NCI-H1417 (cell line): ENCODE results near the gene RIPOR1.
A peak's percentile ranks its signal among the peaks of the same experiment; 100 is the strongest.
"Not testable (repeated sequence)": the region's sequence is repeated elsewhere in the genome, so short reads cannot be mapped to it uniquely, and the experiment has no call there.

Experiments
- DNase-seq, 3 experiments: peaks; one replicate each; lab custom pipeline; 2025; lab: John Stamatoyannopoulos, UW

Gene RIPOR1

DNA sequence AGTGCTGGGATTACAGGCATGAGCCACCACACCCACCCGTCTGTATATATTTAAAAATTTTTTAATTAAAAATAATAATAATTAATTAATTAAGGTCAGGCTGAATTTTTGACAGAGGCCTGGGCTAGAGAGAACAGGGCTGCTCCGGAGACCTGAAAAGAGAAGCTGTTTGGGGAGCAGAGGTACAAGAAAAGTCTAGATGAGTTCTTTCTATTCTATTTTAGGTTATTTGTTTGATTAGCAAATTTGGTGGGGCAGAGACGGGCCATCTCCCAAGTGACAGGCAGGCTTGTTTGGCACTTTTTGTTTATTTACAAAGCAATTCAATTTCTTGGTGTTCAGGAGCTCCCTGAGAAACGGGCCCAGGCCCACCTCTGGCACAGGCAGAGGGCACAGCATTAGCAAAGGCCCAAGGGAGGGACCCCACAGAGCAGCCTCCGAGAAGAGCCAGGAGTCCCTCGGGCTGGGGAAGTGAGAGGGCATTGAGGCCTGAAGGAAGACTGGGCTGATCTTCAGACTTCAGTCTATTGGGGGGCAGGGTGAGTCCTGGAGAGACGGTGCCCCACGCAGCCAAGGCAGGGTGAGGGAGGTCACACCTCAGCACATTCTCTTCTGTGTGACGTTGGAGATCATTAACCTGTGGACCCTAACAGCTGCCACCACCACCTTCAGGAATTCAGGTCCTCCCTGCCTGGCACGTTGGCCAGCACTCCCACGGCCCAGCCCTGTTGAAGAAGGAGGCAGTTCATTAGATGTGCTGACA, 10.8 kb upstream of the RIPOR1 start:
- DNase-seq, result no peak

DNA sequence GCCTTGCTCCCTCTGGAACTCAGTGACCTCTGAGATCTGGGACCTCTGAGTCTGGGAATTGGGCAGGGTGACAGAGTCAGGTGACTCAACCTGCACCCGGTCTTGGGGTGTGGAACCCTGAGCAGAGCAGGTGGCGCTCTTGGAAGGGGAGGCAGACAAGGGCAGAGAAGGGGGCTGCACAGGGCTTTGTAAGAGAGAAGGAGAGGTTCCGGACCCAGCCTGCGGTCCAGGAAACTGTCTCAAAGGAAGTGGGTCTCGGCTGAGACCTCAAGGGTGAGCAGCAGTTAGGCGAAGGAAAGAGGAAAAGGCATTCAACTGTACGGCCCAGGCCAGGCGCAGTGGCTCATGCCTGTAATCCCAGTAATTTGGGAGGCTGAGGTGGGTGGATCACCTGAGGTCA, 10.0 kb upstream of the RIPOR1 start:
- DNase-seq, result no peak

DNA sequence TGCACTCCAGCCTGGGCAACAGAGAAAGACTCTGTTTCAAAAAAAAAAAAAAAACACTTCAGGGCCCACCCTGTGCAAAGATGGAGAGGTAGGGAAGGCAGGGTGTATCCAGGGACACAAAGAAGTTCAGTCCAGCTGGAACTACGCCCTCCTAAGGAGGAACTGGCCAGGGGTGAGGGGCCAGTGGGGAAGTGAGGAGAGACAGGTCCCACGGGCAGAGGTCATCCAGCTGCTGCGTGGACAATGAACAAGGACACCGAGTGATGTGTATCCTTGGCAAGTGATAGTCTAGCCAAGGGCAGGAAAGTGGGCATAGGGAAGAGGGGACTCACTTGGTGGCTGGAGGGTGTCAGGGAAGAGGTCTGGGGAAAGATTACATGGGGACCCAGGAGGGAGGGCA, 9.4 kb upstream of the RIPOR1 start:
- no peak for DNase-seq

DNA sequence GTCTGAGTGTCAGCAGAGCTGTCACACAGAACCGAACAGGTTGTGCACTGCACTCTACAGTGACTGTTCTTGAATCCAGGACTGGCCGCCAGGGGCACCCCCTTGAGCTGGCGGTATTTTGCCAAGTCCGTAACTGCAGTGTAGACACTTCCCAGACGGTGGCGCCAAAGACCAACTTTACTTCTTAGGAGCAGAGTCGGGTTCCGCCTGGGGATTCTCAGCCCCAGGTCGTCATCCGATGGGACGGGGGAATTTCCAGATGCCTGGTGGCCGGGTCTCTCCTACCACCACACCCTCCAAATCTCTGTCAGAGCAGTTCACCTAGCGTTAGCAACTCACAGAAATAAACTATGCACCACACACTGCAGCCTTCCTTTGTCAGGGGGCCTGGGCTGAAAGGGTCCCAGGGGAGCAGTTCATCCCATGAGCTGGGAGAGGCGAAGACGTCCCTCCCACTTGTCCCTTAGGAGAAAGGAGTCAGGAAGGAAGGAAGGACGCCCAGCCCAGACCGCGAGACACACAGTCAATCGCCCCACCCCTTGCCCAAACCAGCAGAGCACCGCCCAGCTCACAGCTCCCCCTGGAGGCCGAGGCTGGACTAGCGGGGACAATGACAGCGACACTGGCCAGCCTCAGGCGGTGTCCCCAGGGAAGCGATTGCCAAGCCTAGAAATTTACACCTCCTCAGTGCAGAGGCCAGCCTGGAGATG, 7.4 kb upstream of the RIPOR1 start:
- peak; percentile 89 to 96 (median 94) for DNase-seq

DNA sequence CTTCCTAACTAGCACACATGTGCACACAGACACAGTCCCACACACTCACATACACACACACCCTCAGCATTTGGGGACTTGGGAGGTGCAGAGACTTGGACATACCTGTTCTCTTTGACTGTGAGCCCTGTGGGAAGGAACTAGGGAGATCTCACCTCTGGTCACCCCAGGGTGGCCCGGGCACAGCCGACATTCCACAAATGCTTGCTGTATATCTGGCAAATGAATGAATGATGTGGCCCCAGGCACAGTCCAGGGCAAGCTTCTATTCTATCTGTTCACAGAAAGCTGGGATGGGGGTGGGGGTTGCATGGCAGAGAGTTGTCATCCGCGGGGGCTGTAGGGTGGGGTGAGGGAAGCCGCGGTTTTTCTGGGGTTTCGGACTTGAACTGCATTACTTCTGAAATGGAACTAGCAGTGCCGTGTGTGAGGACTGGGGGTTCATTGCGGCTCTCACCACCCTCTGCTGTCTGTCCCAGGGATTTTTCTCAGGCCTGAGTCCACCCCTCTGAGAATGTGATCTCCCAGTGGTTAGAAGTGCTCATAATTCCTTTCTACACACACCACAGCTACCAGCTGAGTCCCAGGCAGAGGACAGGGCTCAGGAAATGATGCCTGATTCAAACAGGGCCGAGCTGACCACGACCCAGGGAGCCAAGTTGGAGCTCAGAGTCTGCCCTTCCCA, 3.3 kb upstream of the RIPOR1 start:
- no peak for DNase-seq

DNA sequence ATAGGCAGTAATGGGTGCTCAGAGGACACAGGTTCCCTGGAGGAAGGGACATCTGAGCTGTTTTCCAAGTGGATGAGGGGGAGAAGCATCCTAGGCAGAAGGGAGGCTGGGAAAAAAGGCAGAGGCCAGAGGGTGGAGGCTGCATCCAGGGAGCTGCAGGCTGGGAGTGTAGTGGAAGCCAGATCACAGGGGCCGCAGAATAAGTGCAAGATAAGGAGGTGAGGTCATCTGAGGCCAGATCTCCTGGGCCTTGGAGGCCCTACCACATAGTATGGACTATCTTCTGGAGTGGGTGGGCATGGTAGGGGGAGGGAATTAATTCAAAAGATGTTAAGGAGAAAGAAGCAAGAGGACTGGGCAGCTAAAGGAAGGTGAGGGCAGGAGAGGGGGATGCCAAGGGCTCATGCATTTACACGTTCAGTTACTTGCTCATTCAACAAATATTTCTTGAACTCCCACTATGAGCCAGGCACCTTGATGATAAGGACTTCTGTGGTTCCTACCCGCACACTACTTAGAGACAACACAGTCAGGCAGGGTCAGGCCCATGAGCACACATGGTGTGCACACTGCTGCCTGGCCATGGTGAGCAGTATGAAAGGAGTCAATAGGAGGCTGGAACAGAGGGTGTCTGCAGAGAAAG, 2.4 kb upstream of the RIPOR1 start:
- no peak for DNase-seq

DNA sequence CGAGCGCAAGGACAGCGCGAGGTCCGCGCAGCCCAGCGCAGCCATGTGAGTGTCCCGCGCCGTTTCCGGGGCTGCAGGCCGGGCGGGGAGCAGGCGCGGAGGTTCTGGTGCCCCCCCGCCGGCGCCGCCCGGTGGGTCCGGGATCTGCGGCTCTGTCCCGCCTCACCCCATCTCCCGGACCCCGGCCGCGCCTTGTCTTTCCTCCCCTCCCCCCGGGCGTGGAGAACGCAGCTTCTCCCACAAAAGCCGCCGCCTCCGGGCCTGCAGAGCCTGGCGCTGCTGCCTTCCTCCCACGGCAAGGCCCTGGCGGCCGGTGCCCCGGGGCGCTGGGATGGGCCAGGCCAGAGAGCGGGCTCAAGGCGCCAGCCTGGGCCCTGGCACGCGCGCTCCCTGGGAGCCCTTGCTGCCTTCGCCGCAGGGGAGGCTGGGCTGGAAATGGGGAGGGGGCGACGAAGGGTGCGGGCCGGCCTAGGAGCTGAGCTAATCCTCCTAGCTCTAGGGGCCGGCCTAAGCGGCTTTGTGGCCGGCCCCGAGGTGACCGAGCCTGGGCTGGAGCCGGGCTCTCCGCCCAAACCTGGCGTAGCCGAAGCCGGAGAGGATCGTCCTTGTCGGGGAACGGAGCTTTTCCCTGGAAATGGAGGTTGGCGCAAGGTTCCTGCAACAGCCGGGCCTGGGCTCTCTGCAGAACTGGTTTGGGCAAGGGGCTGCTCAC, 397 bp downstream of the RIPOR1 start:
- DNase-seq, result peak in 2 of 3 experiments; percentile 72 to 80

DNA sequence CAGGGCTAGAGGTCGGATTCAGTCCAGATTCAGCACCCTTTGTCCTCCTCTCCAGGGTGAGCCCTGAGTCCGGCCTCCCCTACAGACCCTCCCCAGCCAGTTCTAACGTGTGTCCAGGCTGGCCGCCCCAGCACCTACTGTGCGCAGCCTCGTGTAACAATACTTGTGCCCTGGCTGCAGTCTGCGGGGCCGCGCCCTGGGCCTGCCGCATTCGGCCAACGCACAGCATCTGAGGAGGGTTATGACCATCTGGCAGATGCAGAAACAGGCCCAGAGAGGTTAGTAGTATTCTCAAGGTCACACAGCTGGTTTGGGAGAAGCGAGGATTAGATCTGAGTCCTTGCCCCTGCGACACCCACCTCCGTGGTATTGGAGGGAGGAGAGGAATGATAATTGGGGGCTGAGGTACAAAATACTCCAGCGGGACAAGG, 968 bp downstream of the RIPOR1 start:
- no peak for DNase-seq

DNA sequence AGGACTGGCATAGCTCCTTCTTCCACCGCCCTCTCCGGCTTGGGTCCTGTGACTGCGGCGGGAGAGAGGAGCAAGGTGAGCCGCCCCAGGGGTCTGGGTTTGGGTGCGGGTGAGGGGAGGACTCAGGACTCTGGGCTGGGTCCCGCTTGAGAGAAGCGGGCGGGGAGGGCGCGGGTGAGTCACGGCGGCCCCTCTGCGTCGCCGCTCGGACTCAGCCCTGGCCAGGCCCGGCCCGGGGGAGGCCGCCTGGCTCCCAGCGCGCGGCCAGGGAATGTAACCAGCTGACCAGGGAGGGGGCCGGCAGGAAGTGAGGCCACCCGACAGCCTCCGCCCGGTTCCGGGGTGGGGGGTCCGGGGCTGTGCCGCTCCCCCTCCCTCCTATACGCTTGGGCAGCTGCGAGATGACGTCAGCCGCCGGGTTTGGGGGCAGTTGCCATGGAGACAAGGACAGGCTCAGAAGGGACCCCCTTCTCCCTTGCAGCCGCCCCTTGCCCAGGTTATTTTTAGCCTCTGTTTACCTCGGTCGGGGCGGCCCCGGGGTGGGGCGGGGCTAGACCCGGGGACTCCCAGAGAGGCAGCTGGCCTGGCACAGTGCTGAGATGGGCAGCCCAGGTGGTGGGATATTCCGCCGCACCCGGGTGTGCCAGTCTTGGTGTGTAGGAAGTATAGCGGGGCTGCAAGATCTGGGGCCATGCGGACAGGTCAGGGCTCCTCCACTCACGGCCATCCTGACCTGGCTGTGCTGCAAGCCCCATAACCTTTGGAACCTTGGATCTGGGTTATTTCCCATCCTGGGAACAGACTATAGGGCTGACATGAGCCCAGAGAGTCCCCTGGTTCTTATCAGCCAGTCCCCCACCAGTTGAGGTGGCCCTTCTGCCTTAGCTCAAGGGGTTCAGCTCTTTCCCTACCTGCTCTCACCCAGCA, 1.6 kb downstream of the RIPOR1 start:
- DNase-seq, result peak in 2 of 3 experiments; percentile 60

DNA sequence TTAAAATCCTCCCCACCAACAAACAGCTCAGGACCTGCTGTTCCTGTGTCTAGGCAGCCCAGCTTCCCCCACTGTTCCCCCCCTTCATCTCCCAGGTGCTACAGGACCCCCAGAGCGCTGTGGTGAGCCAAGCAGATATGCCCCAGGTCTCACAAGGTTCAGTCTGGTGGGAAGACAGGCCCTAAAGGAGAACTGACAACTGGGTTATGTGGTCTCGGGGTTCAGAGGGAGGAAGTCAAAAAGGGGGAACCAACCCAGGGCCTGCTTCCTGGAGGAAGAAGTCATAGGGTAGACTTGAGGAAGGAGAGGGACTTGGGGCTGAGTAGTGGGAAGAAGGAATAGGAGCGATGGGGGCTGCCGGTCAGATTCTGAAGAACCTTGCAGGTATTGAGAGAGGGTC, 2.6 kb downstream of the RIPOR1 start:
- DNase-seq, result no peak

DNA sequence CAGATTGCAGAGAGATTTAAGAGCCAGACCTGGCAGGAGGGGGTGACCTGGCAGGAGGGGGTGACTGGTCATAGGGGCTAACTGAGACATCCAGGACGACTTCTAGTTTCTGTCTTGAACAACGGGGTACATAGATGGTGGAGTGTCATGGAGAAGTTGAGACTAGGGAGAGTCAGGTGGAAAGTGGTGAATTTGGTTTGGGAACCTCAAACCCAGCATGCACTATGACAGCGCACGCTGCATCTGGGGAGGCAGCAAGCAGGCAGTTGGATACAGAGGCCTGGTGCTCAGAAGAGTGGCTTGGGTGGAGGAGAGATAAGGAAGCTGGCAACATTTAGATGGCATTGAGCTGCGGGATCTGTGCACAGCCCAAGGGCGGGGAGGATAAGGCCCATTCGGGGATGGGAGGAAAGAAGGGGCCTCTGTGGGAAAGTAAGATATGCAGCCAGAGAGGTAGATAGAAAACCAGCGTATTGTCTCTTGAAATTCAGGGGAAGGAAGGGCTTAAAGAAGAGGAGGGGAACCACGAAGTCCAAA, 4.5 kb downstream of the RIPOR1 start:
- DNase-seq, result no peak

DNA sequence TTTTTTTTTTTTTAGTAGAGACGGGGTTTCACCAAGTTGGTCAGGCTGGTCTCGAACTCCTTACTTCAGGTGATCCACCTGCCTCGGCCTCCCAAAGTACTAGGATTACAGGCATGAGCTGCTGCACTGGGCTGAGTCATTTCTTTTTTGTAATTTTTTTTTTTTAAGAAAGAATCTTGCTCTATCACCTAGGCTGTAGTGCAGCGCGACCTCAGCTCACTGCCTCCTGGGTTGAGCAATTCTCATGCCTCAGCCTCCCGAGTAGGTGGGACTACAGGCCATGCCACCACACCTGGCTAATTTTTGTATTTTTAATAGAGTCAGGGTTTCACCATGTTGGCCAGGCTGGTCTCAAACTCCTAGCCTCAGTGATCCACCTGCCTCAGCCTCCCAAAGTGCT, 5.4 kb downstream of the RIPOR1 start:
- DNase-seq, result not testable (repeated sequence)

DNA sequence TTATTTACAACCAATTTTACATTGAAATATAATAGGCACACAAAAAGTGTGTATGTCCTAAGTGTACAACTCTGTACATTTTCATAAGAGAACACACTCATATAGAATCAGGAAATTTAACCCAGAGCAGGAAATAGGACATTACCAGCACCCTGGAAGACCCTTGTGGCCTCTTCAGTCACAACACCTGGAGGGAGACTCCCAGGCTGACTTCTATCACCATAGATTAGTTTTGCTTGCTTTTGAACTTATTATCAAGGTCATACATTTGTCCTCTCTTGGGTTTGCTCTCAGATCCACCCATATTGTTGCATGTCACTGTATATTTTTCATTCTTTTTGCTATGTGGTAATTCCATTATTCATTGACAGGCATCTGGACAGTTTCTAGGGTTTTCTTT, 5.8 kb downstream of the RIPOR1 start:
- no peak for DNase-seq

DNA sequence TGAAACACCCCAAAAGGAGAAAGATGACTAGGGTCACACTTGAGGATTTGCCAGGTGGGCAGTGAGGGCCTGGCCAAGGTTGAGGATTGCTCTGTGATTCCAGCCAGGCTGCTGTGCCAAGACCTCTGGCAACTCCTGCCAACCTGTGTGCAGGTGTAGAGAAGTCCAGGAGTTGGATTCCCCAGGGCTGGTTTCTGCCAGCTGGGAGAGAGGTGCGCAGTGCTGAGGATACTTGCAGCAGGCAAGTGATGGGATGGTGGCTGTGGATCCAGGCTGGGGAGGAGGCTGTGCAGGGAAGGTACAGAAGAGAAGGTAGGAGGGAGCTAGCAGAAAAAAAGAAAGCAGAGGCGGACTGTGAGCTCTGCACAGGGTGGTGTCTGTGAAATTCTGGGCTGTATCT, 6.6 kb downstream of the RIPOR1 start:
- no peak for DNase-seq

DNA sequence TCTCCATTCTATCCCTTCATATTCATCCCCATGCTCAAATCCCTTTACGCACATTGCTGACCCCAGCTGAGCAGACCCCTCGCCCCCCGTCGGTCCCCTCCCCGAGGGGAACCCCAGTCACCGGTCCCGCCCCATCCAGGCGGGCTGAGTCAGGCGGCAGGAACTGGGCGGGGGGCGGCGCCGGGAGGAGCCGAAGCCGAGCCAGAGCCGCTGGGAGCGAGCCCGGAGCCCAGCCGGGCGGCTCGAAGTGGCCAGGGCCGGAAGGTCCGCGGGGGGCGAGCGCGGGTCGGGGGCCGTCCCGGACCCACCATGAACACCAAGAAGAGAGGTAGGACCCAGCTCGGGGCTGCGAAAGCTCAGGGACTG, 8.6 kb downstream of the RIPOR1 start:
- DNase-seq, result no peak

DNA sequence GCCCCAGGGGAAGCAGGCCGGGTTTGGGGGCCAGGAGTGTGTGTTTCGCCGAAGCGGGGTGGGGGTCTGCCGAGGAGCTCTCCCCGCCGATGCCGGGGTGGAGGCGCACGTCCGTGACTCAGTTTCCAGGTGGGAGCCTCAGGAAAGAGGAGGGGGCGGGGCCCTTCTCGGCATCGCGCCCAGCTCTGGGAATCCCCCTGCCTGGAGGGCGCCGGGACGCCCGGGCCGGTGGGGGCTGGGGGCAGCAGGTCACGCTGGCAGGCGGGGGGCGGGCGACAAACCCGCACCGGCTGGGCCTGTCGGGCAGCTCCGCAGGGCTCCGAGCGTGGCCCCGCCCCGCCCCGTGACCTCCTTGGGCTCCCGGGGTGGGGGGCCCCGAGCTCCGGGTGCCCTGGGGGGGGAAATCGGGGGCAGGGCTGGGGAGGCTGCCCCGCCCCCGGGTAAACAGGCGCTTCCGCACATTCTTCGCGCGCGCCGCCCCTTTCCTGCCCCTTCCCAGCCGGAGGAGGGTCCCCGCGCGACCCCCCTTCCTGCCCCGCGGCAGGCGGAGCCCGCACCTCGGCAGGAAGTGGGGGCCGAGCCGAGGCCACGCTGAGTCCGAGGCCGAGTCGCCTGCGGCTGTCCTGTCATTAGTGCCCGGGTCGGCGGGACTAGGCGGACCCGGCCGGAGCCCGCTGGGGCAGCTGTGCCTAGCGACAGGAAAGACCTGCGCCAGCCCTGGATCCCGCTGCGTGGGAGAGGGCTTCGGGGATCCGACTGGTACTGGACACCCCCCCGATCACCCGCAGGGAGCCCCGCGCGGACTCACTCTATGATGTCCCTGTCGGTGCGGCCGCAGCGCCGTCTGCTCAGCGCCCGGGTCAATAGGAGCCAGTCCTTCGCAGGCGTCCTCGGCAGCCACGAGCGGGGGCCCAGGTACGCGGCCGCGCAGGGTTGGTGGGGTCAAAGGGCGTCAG, 9.3 kb downstream of the RIPOR1 start:
- DNase-seq, result peak in 2 of 3 experiments; percentile 43 to 51

DNA sequence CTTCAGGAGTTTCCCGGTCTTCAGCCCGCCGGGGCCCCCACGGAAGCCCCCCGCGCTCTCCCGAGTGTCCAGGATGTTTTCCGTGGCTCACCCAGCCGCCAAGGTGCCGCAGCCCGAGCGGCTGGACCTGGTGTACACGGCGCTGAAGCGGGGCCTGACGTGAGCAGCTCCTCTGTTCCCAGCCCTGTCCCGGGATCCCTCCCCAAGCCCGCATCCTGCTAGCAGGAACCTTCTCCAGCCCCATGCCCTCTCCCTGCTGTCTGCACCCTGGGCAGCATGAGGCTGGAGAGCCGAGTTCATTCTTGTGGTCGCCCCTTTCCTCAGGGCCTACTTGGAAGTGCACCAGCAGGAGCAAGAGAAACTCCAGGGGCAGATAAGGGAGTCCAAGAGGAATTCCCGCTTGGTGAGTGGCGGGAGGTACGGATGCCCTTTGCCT, 10.1 kb downstream of the RIPOR1 start:
- no peak for DNase-seq

DNA sequence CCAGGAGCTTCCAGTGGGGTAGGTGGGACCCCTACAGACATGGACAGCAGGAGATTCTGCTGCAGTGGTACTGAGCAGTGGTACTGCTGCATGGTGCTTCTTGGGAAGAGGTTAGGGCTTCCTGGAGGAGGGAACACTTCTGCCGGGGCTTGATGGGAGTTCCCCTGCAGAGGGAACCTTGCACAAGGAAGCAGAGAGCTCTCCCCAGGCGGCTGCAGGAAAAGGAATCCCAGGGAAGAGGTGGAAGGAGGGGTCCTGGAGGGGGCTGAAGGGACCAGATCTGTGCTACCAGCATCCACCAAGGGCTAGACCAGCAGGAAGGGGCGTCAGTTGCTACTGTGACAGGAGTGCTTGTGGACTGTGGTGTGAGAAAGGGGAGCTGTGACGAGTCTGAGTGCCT, 10.6 kb downstream of the RIPOR1 start:
- DNase-seq, result no peak
